Loucy (cell line): ENCODE results near the gene PRLR.
A peak's percentile ranks its signal among the peaks of the same experiment; 100 is the strongest.

Experiments
- H2AFZ ChIP-seq: fragments of 200-600 bp; sonication (generic); 2 replicates; pipeline ENCODE4 v1.6.0; 2016; ENCODE audit warnings: antibody characterized with exemption, mild to moderate bottlenecking, low read length, moderate library complexity
- H3F3A ChIP-seq: fragments of 200-600 bp; 2 replicates; pipeline ENCODE4 v1.6.0; 2016; ENCODE audit warnings: antibody characterized with exemption, low read depth, mild to moderate bottlenecking
- H3K27me3 ChIP-seq: fragments of 200-600 bp; sonication (generic); 2 replicates; pipeline ENCODE4 v1.6.1; 2014; ENCODE audit warnings: low read length, mild to moderate bottlenecking; ENCODE audit not compliant: insufficient read depth, poor library complexity, severe bottlenecking
- H3K36me3 ChIP-seq: fragments of 200-600 bp; sonication (generic); 2 replicates; pipeline ENCODE4 v1.6.1; 2016; ENCODE audit warnings: low read length; ENCODE audit not compliant: insufficient read depth
- H3K4me1 ChIP-seq: fragments of 200-600 bp; sonication (generic); 2 replicates; pipeline ENCODE4 v1.5.1; 2014; ENCODE audit warnings: low read length, mild to moderate bottlenecking; ENCODE audit not compliant: insufficient read depth, poor library complexity, severe bottlenecking
- H3K4me2 ChIP-seq: fragments of 200-600 bp; sonication (generic); 2 replicates; pipeline ENCODE4 v1.6.0; 2014; ENCODE audit warnings: antibody characterized with exemption, low read length, low read depth, mild to moderate bottlenecking; ENCODE audit not compliant: poor library complexity, severe bottlenecking
- H3K4me3 ChIP-seq: fragments of 200-600 bp; sonication (generic); 2 replicates; pipeline ENCODE4 v1.5.1; 2014; ENCODE audit warnings: low read length, mild to moderate bottlenecking, mixed read lengths; ENCODE audit not compliant: poor library complexity, severe bottlenecking
- H3K79me2 ChIP-seq: fragments of 200-600 bp; sonication (generic); 2 replicates; pipeline ENCODE4 v1.6.1; 2014; ENCODE audit warnings: low read length; ENCODE audit not compliant: insufficient read depth
- H3K9ac ChIP-seq: fragments of 200-600 bp; sonication (generic); 2 replicates; pipeline ENCODE4 v1.6.0; 2014; ENCODE audit warnings: mild to moderate bottlenecking, low read depth, low read length, moderate library complexity; ENCODE audit not compliant: poor library complexity, severe bottlenecking
- H3K9me2 ChIP-seq: fragments of 200-600 bp; sonication (generic); replicated peaks from 2 replicates; pipeline ENCODE4 v1.6.1; 2016; ENCODE audit warnings: low read depth, low read length, mixed read lengths
- H3K9me3 ChIP-seq: fragments of 200-600 bp; sonication (generic); 2 replicates; pipeline ENCODE4 v1.6.1; 2014; ENCODE audit warnings: mild to moderate bottlenecking, antibody characterized with exemption, low read length, low read depth; ENCODE audit not compliant: insufficient read depth
- H4K20me1 ChIP-seq: fragments of 200-600 bp; sonication (generic); 2 replicates; pipeline ENCODE4 v1.6.0; 2014; ENCODE audit warnings: antibody characterized with exemption, low read length, mild to moderate bottlenecking; ENCODE audit not compliant: insufficient read depth, poor library complexity, severe bottlenecking
- EZH2phosphoT487 ChIP-seq: fragments of 200-600 bp; IDR thresholded peaks from 2 replicates; pipeline ENCODE4 v1.6.1; 2018; ENCODE audit warnings: antibody characterized with exemption, mild to moderate bottlenecking, moderate library complexity, borderline replicate concordance
- TF ChIP-seq, protein P1 (sequence below): fragments of 200-600 bp; sonication (generic); conservative IDR thresholded peaks from 2 replicates; pipeline ENCODE4 v1.5.1; 2014; ENCODE audit warnings: mild to moderate bottlenecking, antibody characterized with exemption, low read length

Gene PRLR

DNA sequence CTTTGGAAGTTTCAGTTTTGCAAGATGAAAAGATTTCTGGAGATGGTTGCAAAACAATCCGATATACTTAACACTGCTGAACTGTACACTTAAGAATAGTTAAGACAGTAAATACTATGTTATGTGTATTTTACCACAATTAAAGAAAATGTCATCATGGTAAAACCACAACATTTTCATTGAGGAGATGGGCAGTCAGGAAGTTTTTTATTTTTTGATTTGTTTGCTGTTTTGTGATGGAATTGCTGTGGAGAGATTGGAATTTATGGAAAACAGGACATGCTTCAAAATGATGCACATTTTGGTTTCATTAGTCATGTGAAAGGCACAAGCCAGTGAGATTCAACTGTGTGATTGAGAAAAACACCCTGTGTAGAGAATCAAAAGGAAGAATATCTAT, 92.1 kb downstream of the PRLR start:
- TF ChIP-seq EZH2phosphoT487: no peak
- TF ChIP-seq, protein P1, sequence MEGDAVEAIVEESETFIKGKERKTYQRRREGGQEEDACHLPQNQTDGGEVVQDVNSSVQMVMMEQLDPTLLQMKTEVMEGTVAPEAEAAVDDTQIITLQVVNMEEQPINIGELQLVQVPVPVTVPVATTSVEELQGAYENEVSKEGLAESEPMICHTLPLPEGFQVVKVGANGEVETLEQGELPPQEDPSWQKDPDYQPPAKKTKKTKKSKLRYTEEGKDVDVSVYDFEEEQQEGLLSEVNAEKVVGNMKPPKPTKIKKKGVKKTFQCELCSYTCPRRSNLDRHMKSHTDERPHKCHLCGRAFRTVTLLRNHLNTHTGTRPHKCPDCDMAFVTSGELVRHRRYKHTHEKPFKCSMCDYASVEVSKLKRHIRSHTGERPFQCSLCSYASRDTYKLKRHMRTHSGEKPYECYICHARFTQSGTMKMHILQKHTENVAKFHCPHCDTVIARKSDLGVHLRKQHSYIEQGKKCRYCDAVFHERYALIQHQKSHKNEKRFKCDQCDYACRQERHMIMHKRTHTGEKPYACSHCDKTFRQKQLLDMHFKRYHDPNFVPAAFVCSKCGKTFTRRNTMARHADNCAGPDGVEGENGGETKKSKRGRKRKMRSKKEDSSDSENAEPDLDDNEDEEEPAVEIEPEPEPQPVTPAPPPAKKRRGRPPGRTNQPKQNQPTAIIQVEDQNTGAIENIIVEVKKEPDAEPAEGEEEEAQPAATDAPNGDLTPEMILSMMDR: no peak
- H3K9ac ChIP-seq: no peak overlapping the region
- H3K4me1 ChIP-seq: peaks cover 37% of the 10 kb centered on the region
- no peak overlapping the region for H2AFZ ChIP-seq
- no peaks in the 10 kb centered on the region for H3K27me3 ChIP-seq
- no peaks in the 10 kb centered on the region for H3K9me2 ChIP-seq
- no peak overlapping the region for H3K4me3 ChIP-seq
- no peaks in the 10 kb centered on the region for H3F3A ChIP-seq
- no peaks in the 10 kb centered on the region for H3K36me3 ChIP-seq
- no peaks in the 10 kb centered on the region for H3K9me3 ChIP-seq
- H4K20me1 ChIP-seq: no peaks in the 10 kb centered on the region
- no peak overlapping the region for H3K4me2 ChIP-seq
- no peaks in the 10 kb centered on the region for H3K79me2 ChIP-seq

DNA sequence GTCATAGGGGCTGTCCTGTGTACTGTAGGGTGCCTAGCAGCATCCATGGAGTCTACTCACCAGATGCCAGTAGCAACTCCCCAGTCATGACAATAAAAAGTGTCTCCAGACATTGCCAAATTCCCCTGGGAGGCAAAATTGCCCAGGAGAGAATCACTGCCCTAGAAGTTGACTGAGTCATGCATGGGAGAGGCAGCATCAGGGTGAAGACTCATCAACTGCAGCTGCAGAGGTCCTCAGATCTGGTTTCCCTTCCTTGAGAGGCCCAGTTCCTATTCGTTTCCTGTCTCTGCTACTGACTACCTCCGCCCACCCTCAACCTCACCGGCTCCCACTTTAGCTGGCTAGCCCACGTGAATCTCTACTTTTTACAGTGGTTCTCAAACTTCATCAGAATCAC, 93.9 kb downstream of the PRLR start:
- no peaks in the 10 kb centered on the region for H4K20me1 ChIP-seq
- no peaks in the 10 kb centered on the region for H3K9me2 ChIP-seq
- peak overlapping the region; percentile 65 for H3K4me2 ChIP-seq
- H3K27me3 ChIP-seq: peaks cover 6% of the 10 kb centered on the region
- peaks cover 37% of the 10 kb centered on the region for H3K4me1 ChIP-seq
- H3K4me3 ChIP-seq: peak overlapping the region; percentile 31
- no peaks in the 10 kb centered on the region for H3K9me3 ChIP-seq
- H3K79me2 ChIP-seq: no peaks in the 10 kb centered on the region
- H3F3A ChIP-seq: no peaks in the 10 kb centered on the region
- no peak overlapping the region for H2AFZ ChIP-seq
- H3K36me3 ChIP-seq: no peaks in the 10 kb centered on the region
- H3K9ac ChIP-seq: peak overlapping the region; percentile 3
- TF ChIP-seq, protein P1: no peak

DNA sequence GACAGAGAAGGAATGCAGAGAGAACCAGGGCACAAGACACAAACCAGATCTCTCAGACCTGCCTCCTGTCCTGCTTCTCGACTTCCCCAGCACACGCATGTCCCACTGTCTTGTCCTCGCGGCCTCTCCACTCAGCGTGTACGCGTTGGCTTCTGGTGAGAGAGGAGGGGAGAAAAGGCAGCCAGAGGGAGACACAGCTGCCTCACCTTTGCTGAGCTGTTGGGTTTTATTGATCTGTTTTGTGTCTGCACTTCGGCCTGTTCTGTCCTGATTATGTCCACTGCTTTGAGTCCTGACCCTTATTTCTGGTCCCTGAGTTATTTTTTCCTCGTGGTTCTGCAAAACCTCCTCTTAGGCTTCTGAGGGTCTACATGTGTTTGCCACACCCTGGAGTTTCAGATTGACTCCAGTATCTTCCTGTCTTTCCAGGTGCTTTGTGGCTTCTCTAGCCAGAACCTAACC, 95.0 kb downstream of the PRLR start:
- H4K20me1 ChIP-seq: no peaks in the 10 kb centered on the region
- peaks cover 14% of the 10 kb centered on the region for H3K27me3 ChIP-seq
- no peaks in the 10 kb centered on the region for H3K36me3 ChIP-seq
- no peak for TF ChIP-seq EZH2phosphoT487
- TF ChIP-seq, protein P1: no peak
- no peaks in the 10 kb centered on the region for H3K9me3 ChIP-seq
- H3K4me1 ChIP-seq: peaks cover 37% of the 10 kb centered on the region
- peak overlapping the region; percentile 31 for H3K4me3 ChIP-seq
- H3K79me2 ChIP-seq: no peaks in the 10 kb centered on the region
- H3F3A ChIP-seq: no peaks in the 10 kb centered on the region
- H3K9ac ChIP-seq: no peak overlapping the region
- H2AFZ ChIP-seq: no peak overlapping the region
- H3K4me2 ChIP-seq: peak overlapping the region; percentile 65
- H3K9me2 ChIP-seq: no peaks in the 10 kb centered on the region
